ENCODE results near the gene LMTK3.
"Not testable (repeated sequence)": the region's sequence is repeated elsewhere in the genome, so short reads cannot be mapped to it uniquely, and the experiment has no call there.

The LMTK3 gene

DNA sequence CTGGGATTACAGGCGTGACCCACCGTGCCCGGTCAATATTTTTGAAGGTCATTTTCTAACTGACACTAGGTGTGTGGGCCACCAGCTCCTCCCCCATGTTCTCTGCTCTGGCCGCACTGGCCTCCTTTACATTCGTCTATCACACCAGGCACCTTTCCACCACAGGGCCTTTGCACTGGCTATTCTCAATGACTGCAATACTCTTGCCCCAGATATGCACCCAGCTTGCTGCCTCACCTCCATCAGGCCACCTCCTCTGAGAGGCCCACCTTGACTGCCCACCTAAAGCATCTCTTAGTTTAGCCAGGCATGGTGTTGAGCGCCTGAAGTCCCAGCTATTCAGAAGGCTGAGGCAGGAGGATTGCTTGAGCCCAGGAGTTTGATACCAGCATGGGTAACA lies 30.2 kb upstream of the LMTK3 start:
- H4K20me1 ChIP-seq (ENCODE audit: insufficient read depth, low read length) = no peaks in the 10 kb centered on the region
- no peak for TF ChIP-seq EZH2 (IDR thresholded peaks at IDR 0.05; ENCODE audit: borderline replicate concordance, low read depth, low read length, severe bottlenecking)
- TF ChIP-seq, protein P1, sequence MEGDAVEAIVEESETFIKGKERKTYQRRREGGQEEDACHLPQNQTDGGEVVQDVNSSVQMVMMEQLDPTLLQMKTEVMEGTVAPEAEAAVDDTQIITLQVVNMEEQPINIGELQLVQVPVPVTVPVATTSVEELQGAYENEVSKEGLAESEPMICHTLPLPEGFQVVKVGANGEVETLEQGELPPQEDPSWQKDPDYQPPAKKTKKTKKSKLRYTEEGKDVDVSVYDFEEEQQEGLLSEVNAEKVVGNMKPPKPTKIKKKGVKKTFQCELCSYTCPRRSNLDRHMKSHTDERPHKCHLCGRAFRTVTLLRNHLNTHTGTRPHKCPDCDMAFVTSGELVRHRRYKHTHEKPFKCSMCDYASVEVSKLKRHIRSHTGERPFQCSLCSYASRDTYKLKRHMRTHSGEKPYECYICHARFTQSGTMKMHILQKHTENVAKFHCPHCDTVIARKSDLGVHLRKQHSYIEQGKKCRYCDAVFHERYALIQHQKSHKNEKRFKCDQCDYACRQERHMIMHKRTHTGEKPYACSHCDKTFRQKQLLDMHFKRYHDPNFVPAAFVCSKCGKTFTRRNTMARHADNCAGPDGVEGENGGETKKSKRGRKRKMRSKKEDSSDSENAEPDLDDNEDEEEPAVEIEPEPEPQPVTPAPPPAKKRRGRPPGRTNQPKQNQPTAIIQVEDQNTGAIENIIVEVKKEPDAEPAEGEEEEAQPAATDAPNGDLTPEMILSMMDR (IDR thresholded peaks at IDR 0.05; ENCODE audit: borderline replicate concordance, extremely low read depth, low read length, poor library complexity, severe bottlenecking) = no peak
- DNase-seq (no peak), ATAC-seq (ENCODE audit: insufficient read depth, low read depth) (no peak)
- no peak overlapping the region for H3K4me3 ChIP-seq (ENCODE audit: low read depth in 1 of 2, low read length in 2 of 2)
- no peak overlapping the region for H2AFZ ChIP-seq (ENCODE audit: low read depth, low read length)
- no peak overlapping the region for H3K9ac ChIP-seq (ENCODE audit: low read depth, low read length)
- no peaks in the 10 kb centered on the region for H3K79me2 ChIP-seq (ENCODE audit: insufficient read depth, low read length)
- H3K27ac ChIP-seq (ENCODE audit: low read length) = no peak overlapping the region
- no peak overlapping the region for H3K4me2 ChIP-seq (ENCODE audit: insufficient read depth, low read length)
- H3K36me3 ChIP-seq (ENCODE audit: insufficient read depth, low read length) = no peaks in the 10 kb centered on the region
- no peaks in the 10 kb centered on the region for H3K9me3 ChIP-seq (ENCODE audit: insufficient read depth, low read length, severe bottlenecking)
- H3K4me1 ChIP-seq (ENCODE audit: insufficient read depth, low read length) = no peaks in the 10 kb centered on the region
- H3K27me3 ChIP-seq (ENCODE audit: insufficient read depth, low read length, poor library complexity) = no peaks in the 10 kb centered on the region

DNA sequence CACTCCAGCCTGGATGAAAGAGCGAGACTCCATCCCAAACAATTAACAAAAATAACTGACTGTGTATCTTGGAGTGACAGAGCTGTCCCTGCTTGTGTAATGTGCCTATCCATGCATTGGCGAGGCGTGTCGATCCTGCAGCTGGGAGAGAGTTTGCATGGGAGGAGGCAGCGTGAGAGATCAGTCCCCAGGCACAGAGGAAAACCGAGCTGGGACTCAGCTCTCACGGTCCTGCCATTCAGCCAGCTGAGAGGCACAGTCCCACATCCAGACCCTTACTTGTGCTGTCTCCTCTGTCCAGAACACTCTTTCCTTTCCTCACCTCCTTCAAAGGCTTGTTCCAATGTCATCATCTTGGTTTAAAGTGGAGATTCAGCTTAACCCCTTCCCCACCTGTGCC lies 28.5 kb upstream of the LMTK3 start:
- TF ChIP-seq, protein P1 (IDR thresholded peaks at IDR 0.05; ENCODE audit: borderline replicate concordance, extremely low read depth, low read length, poor library complexity, severe bottlenecking) = no peak
- no peak for TF ChIP-seq EZH2 (IDR thresholded peaks at IDR 0.05; ENCODE audit: borderline replicate concordance, low read depth, low read length, severe bottlenecking)
- ATAC-seq (ENCODE audit: insufficient read depth, low read depth) = no peak
- no peaks in the 10 kb centered on the region for H3K9me3 ChIP-seq (ENCODE audit: insufficient read depth, low read length, severe bottlenecking)
- no peak overlapping the region for H3K27ac ChIP-seq (ENCODE audit: low read length)
- H4K20me1 ChIP-seq (ENCODE audit: insufficient read depth, low read length) = no peaks in the 10 kb centered on the region
- H3K36me3 ChIP-seq (ENCODE audit: insufficient read depth, low read length) = no peaks in the 10 kb centered on the region
- H3K27me3 ChIP-seq (ENCODE audit: insufficient read depth, low read length, poor library complexity) = no peaks in the 10 kb centered on the region
- H3K4me1 ChIP-seq (ENCODE audit: insufficient read depth, low read length) = no peaks in the 10 kb centered on the region
- no peak overlapping the region for H3K4me3 ChIP-seq (ENCODE audit: low read depth in 1 of 2, low read length in 2 of 2)
- no peak overlapping the region for H3K9ac ChIP-seq (ENCODE audit: low read depth, low read length)
- no peaks in the 10 kb centered on the region for H3K79me2 ChIP-seq (ENCODE audit: insufficient read depth, low read length)
- no peak for DNase-seq
- no peak overlapping the region for H2AFZ ChIP-seq (ENCODE audit: low read depth, low read length)
- H3K4me2 ChIP-seq (ENCODE audit: insufficient read depth, low read length) = no peak overlapping the region

DNA sequence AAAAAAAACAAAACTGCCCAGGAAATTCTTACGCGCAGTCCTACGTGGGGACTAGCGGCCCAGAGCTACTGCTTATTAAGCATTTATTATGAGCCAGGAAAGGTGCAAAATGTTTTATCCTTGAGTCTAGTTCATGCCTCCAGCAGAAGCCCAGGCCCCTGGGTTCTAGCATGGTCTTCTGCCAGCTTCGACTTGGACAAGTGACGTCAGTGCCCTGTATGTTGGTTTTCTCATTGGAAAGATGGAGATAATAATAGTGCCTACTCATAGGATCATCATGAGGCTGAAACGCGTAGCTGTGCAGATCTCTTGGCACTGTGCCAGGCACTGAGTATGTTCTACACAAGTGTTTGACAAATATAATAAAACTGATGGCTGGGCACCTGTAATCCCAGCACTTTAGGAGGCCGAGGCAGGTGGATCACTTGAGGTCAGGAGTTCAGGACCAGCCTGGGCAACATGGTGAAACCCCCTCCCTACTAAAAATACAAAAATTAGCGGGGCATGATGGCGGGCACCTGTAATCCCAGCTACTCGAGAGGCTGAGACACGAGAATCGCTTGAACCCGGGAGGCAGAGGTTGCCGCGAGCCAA lies 28.0 kb upstream of the LMTK3 start:
- no peak overlapping the region for H2AFZ ChIP-seq (ENCODE audit: low read depth, low read length)
- no peak overlapping the region for H3K27ac ChIP-seq (ENCODE audit: low read length)
- no peaks in the 10 kb centered on the region for H3K27me3 ChIP-seq (ENCODE audit: insufficient read depth, low read length, poor library complexity)
- no peak overlapping the region for H3K9ac ChIP-seq (ENCODE audit: low read depth, low read length)
- no peaks in the 10 kb centered on the region for H4K20me1 ChIP-seq (ENCODE audit: insufficient read depth, low read length)
- no peak overlapping the region for H3K4me3 ChIP-seq (ENCODE audit: low read depth in 1 of 2, low read length in 2 of 2)
- H3K9me3 ChIP-seq (ENCODE audit: insufficient read depth, low read length, severe bottlenecking) = no peaks in the 10 kb centered on the region
- TF ChIP-seq EZH2 (IDR thresholded peaks at IDR 0.05; ENCODE audit: borderline replicate concordance, low read depth, low read length, severe bottlenecking) = no peak
- TF ChIP-seq, protein P1 (IDR thresholded peaks at IDR 0.05; ENCODE audit: borderline replicate concordance, extremely low read depth, low read length, poor library complexity, severe bottlenecking) = no peak
- H3K4me2 ChIP-seq (ENCODE audit: insufficient read depth, low read length) = no peak overlapping the region
- H3K36me3 ChIP-seq (ENCODE audit: insufficient read depth, low read length) = no peaks in the 10 kb centered on the region
- ATAC-seq (ENCODE audit: insufficient read depth, low read depth) (no peak), DNase-seq (no peak)
- H3K79me2 ChIP-seq (ENCODE audit: insufficient read depth, low read length) = no peaks in the 10 kb centered on the region
- H3K4me1 ChIP-seq (ENCODE audit: insufficient read depth, low read length) = no peaks in the 10 kb centered on the region

DNA sequence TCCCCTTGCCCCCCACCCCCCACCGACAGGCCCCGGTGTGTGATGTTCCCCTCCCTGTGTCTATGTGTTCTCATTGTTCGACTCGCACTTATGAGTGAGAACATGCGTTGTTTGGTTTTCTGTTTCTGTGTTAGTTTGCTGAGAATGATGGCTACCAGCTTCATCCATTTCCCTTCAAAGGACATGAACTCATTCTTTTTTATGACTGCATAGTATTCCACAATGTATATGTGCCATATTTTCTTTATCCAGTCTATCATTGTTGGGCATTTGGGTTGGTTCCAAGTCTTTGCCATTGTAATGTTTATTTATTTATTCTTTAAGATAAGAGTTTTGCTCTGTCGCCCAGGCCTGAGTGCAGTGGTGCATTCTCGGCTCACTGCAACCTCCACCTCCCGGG lies 26.4 kb upstream of the LMTK3 start:
- not testable (repeated sequence) for H3K4me3 ChIP-seq (ENCODE audit: low read depth in 1 of 2, low read length in 2 of 2); H3K4me1 ChIP-seq (ENCODE audit: insufficient read depth, low read length); H3K4me2 ChIP-seq (ENCODE audit: insufficient read depth, low read length); H3K27me3 ChIP-seq (ENCODE audit: insufficient read depth, low read length, poor library complexity); H3K9me3 ChIP-seq (ENCODE audit: insufficient read depth, low read length, severe bottlenecking); H2AFZ ChIP-seq (ENCODE audit: low read depth, low read length); H3K79me2 ChIP-seq (ENCODE audit: insufficient read depth, low read length); ATAC-seq (ENCODE audit: insufficient read depth, low read depth); H4K20me1 ChIP-seq (ENCODE audit: insufficient read depth, low read length); H3K36me3 ChIP-seq (ENCODE audit: insufficient read depth, low read length); H3K27ac ChIP-seq (ENCODE audit: low read length); H3K9ac ChIP-seq (ENCODE audit: low read depth, low read length); DNase-seq

Data from DND-41 (cell line).